Fibroblast of the aortic adventitia (primary cell): ENCODE data around the gene CEP104. TPM values are rescaled to one million over a fixed set of nuclear protein-coding genes. Genes with fewer than 3 reads are reported as not detected.

Experiments
- DNase-seq: peaks from one replicate; pipeline ENCODE4 v3.0.0-alpha.2; 2010; ENCODE audit warnings: low read depth
- H3K4me3 ChIP-seq: 2 replicates; pipeline ENCODE4 v1.5.1; 2011; ENCODE audit warnings: low read depth, mild to moderate bottlenecking, control low read depth, low read length, moderate library complexity
- total RNA-seq: library from RNA; depleted of rRNA; stranded (reverse); fragments of >200 nt; gene quantifications from 2 replicates; pipeline ENCODE4 v1.2.3, GENCODE V29; 2012; ENCODE audit warnings: low replicate concordance
- TF ChIP-seq, protein P1 (sequence below): IDR thresholded peaks from 2 replicates; pipeline ENCODE4 v1.5.1; 2011; ENCODE audit warnings: mild to moderate bottlenecking, low read length, control low read depth, inconsistent platforms; ENCODE audit not compliant: insufficient read depth

CEP104 gene
- total RNA-seq, 1 donor = 16.9 TPM

DNA sequence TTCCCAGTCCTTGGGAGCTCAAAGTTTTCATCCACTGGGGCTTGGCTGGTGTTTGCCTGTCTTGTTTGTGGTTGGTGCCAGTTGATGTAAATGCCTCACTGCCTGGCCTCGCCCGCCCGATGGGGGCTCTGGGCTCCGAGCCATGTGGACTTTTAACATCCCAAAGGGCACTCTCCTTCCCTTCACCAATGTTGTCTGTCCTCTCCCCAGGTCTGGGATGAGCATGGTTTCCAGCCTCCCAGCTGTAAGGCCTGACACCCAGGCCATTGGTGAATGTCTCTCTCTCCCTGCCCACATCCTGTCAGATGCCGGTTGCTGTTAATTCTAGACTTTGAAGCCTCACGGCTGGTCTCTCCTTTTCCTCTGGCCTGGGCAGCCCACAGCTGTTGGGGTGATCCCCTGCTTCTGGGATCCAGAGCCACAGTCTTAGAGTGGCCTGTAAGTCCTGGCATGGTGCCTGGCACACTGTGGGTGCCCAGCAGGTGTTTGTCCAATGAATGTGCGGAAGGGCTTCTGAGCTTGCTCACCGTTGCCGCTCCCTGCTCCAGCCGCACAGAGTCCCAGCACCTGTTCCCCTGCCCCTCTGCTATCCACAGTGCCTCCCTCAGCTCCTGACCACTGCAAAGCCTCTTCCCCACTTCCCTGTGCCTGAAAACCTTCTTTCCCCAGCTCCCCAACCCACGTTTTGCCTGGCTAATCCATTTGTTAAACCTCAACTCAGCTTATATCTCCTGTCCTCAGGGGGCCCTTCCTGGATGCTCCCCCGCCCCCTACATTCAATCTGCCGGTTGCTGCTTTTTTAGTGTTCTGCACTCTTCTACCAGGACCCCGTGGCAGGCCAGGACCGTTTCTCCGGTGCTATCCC, 46.4 kb upstream of the CEP104 start:
- H3K4me3 ChIP-seq = no peak overlapping the region
- DNase-seq = no peak
- TF ChIP-seq, protein P1, sequence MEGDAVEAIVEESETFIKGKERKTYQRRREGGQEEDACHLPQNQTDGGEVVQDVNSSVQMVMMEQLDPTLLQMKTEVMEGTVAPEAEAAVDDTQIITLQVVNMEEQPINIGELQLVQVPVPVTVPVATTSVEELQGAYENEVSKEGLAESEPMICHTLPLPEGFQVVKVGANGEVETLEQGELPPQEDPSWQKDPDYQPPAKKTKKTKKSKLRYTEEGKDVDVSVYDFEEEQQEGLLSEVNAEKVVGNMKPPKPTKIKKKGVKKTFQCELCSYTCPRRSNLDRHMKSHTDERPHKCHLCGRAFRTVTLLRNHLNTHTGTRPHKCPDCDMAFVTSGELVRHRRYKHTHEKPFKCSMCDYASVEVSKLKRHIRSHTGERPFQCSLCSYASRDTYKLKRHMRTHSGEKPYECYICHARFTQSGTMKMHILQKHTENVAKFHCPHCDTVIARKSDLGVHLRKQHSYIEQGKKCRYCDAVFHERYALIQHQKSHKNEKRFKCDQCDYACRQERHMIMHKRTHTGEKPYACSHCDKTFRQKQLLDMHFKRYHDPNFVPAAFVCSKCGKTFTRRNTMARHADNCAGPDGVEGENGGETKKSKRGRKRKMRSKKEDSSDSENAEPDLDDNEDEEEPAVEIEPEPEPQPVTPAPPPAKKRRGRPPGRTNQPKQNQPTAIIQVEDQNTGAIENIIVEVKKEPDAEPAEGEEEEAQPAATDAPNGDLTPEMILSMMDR = no peak

DNA sequence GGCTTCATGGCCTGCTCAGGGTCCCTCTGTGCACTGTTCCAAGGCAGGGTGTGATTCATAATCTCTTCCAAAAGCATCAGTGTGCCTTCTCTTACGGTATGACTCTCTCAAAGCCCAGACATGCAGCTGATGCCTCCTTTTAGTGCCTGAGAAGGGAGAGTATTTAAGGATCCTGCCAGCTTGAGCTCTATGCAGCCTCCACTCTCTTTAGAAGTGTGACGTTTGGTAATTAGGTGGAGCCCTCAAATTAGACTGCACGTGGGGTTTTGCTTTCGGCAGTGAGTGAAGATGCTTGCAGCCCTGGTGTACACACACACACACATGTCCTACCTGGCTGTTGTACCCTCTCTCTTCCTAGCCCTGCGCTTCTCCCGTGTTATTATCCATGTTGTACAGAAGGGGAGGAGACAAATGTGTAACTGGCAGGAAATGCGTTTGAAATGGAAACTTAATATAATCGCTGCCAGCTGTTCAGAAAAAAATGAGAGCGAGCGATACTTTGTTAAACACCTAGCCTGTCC, 45.6 kb upstream of the CEP104 start:
- H3K4me3 ChIP-seq = no peak overlapping the region
- TF ChIP-seq, protein P1 = no peak
- DNase-seq = no peak

DNA sequence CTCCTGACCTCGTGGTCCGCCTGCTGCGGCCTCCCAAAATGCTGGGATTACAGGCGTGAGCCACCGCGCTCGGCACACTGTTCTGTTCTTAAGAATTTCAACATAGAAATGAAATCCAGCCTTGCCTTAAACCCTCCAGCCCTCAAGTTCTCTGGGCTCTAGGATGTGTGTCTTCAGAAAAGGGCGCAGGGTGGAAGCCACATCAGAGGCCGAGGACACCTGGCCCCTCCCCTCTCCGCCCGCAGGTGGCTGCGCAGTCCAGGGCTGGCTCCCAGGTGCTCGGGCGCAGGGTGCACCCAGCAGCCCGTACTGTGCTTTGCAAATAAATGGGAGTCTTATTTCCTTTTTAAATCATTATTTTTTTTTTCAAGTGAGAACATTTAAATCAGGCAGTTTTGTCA, 45.1 kb upstream of the CEP104 start:
- no peak for DNase-seq
- no peak overlapping the region for H3K4me3 ChIP-seq
- TF ChIP-seq, protein P1 = no peak

DNA sequence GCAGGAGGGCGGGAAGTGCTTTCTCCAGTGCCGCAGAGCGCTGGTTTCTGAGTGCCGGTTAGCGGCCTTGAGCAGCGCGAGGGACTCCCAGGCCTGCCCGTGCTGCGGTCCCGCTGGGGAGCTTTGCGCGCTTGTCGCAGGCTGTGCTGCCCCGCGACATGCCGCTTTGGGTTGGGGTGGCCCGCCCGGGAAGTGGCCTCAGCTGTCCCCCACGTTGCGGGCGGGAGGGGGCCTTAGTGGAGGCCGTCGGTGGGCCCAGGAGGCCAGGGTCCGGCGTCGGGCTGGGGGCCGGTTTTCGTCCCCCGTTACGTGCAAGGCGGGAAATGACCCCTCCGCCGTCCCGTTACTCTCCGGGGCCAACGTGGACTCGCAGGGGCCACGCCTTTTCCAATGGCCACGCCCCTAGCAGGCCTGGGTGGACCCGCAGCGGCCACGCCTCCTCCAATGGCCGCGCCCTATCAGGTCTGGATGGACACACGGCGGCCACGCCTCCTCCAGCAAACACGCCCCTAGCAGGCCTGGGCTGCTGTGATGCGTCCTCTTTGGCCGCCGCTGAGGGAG, 44.0 kb upstream of the CEP104 start:
- TF ChIP-seq, protein P1 = no peak
- DNase-seq = peak; percentile 92
- H3K4me3 ChIP-seq = peak overlapping the region; percentile 93

DNA sequence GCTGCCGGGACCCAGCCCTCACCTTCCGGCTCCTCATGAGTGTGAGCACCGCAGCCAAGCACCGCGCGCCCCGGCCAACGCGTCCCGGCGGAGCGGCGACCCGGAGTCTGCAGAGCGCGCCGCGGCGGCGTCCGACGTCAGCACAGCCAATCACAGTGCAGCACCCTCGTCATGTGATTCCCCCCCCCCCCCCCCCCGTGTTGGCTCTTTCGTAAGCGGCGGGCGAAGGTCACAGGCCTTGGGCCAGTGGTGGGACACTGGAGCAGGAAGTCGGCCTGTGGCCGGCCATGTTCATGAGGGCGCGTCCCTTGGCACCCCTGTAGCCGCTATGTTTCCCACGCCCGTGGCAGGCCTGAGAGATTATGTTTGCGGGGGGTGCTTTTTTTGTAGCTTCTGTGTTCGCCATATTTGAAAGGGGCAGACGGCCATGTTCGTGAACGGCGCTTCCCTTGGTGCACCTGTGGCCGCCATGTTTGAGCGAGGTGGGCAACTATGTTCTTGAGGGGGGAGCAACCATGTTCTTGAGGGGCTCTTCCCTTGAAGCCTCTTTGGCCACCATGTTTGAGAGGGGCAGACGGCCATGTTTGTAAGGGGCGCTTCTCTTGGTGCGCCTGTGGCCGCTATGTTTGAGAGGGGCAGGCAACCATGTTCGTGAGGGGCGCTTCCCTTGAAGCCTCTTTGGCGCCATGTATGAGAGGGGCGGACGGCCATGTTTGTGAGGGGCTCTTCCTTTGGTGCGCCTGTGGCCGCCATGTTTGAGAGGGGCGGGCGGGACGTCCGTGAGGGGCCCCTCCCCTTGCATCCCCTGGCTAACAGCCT, 43.3 kb upstream of the CEP104 start, which contains the start of gene C1orf174:
Gene C1orf174 (minus strand): TSS at position 123 of the 819 bp plus-strand sequence. CDS start 86 bp downstream, at position 37.
- H3K4me3 ChIP-seq = peak within 1 kb of the TSS; percentile 93
- peak; percentile 99 for DNase-seq
- TF ChIP-seq, protein P1 = no peak

DNA sequence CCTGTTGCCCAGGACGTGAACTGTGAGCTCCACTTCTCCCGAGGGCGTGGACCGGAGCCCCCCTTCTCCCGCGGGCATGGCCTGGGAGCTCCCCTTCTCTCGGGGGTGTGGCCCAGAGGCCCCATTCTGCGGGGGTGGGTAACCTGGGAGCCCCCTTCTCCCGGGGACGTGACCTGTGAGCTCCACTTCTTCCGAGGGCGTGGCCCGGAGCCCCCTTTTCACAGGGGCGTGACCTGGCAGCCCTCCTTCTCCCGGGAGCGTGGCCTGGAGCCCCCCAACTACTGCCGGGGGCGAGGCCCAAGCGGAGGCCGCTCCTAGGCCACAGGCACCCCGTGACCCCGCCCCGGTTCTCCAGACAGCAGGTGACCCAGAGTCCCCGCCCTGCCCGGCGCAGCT, 42.7 kb upstream of the CEP104 start:
- peak overlapping the region; percentile 93 for H3K4me3 ChIP-seq
- DNase-seq = no peak
- TF ChIP-seq, protein P1 = peak; percentile 28
